ENCODE data around the gene TRIP4. TPM values are rescaled to one million over a fixed set of nuclear protein-coding genes. Genes with fewer than 3 reads are reported as not detected.

TRIP4 gene
- total RNA-seq, 1 experiment from 2014 or later, result 21.7 TPM

GRCh38 chr15:64443747-64444621 lies 56.3 kb downstream of the TRIP4 start:
- no peak overlapping the region for H2BK120ac ChIP-seq (ENCODE audit: low read depth, low read length, poor library complexity, severe bottlenecking)
- H3K27me3 ChIP-seq (ENCODE audit: insufficient read depth, low read length), result no peaks in the 10 kb centered on the region
- H3K4me2 ChIP-seq (ENCODE audit: insufficient read depth, insufficient read length, low read length), result no peak overlapping the region
- no peak overlapping the region for H3K4ac ChIP-seq (ENCODE audit: low read depth, low read length)
- no peak overlapping the region for H3T11ph ChIP-seq (ENCODE audit: low read length)
- H3K9ac ChIP-seq (ENCODE audit: extremely low read depth, insufficient read length, low read length), result no peak overlapping the region
- no peaks in the 10 kb centered on the region for H3K9me3 Mint-ChIP-seq
- no peak overlapping the region for H4K8ac ChIP-seq (replicated peaks; ENCODE audit: insufficient read length, low read depth, low read length)
- no peak overlapping the region for H3K14ac ChIP-seq (ENCODE audit: insufficient read depth, low read length)
- no peaks in the 10 kb centered on the region for H3K4me1 Mint-ChIP-seq
- H2AK5ac ChIP-seq (ENCODE audit: insufficient read length, low read length), result no peak overlapping the region
- no peak overlapping the region for H3K18ac ChIP-seq (ENCODE audit: insufficient read length, low read depth, low read length)
- no peak overlapping the region for H3K56ac ChIP-seq (ENCODE audit: insufficient read length, low read depth, low read length)
- no peaks in the 10 kb centered on the region for H4K20me1 ChIP-seq (ENCODE audit: control insufficient read depth, insufficient read depth, insufficient read length)
- no peaks in the 10 kb centered on the region for H3K4me1 ChIP-seq (ENCODE audit: insufficient read depth, low read length)
- no peak overlapping the region for H2BK15ac ChIP-seq (ENCODE audit: low read depth, low read length)
- no peak for DNase-seq
- no peak overlapping the region for H2AFZ ChIP-seq (ENCODE audit: low read length)
- TF ChIP-seq CTCF (conservative IDR thresholded peaks at IDR 0.05), result no peak
- no CpG with 5 or more reads among the region's 3 CpGs for WGBS (ENCODE audit: extremely low coverage, insufficient read length, low lambda C conversion rate)
- H2BK20ac ChIP-seq (ENCODE audit: low read depth, low read length, poor library complexity, severe bottlenecking), result no peak overlapping the region
- H2BK5ac ChIP-seq (ENCODE audit: insufficient read length, low read length), result no peak overlapping the region
- H3K23me2 ChIP-seq (ENCODE audit: insufficient read length, low read depth, low read length, poor library complexity, severe bottlenecking), result no peaks in the 10 kb centered on the region
- no peak overlapping the region for H3K23ac ChIP-seq (ENCODE audit: insufficient read length, low read depth, low read length)
- peaks cover 1 to 17% (median 12%) of the 10 kb centered on the region in 3 experiments; a peak in 5 of 7 replicates for H3K36me3 Mint-ChIP-seq (ENCODE audit: insufficient read depth in 1 of 3, low read depth in 3 of 3)
- H3K27ac ChIP-seq (ENCODE audit: insufficient read length, low read depth, low read length), result no peak overlapping the region
- no peak overlapping the region for H4K91ac ChIP-seq (ENCODE audit: insufficient read length, low read depth, low read length)
- no peaks in the 10 kb centered on the region for H3K79me2 ChIP-seq (ENCODE audit: insufficient read depth, low read length)
- no peaks in the 10 kb centered on the region for H3K27me3 Mint-ChIP-seq (ENCODE audit: low read depth)
- H2BK12ac ChIP-seq (ENCODE audit: insufficient read length, low read depth, low read length), result no peak overlapping the region
- no peaks in the 10 kb centered on the region for H3K9me3 ChIP-seq (ENCODE audit: control insufficient read depth, low read depth, low read length)
- H3K4me3 Mint-ChIP-seq, result no peak overlapping the region
- no peaks in the 10 kb centered on the region for H3K79me1 ChIP-seq (ENCODE audit: insufficient read depth, low read depth, low read length, poor library complexity, severe bottlenecking)
- H3K27ac Mint-ChIP-seq, result peak overlapping the region in 1 of 3 experiments; percentile 14; a peak in 1 of 7 replicates
- no peak overlapping the region for H4K5ac ChIP-seq (ENCODE audit: insufficient read length, low read depth, low read length)
